ENCODE data around the gene ACTN2.

Gene ACTN2

GRCh38 chr1:236767276-236767675 is 81.0 kb downstream of the ACTN2 start:
- no peaks in the 10 kb centered on the region for H3K9me3 ChIP-seq (ENCODE audit: control insufficient read depth in 2 of 2, low read length in 2 of 2)
- H3K4me3 ChIP-seq (ENCODE audit: low read length in 2 of 2): no peak overlapping the region
- peaks cover 0 to 7% of the 10 kb centered on the region in 2 donors for H3K27me3 ChIP-seq (ENCODE audit: control insufficient read depth in 1 of 2, insufficient read depth in 2 of 2, low read length in 2 of 2)
- no peaks in the 10 kb centered on the region for H3K4me1 ChIP-seq (ENCODE audit: control insufficient read depth, insufficient read depth, low read length)
- H3K36me3 ChIP-seq (ENCODE audit: control insufficient read depth in 2 of 2, insufficient read depth in 2 of 2, low read length in 2 of 2): no peaks in the 10 kb centered on the region
- no peak overlapping the region for H3K9ac ChIP-seq (ENCODE audit: low read length in 2 of 2)
- H3K27ac ChIP-seq (ENCODE audit: low read length): no peak overlapping the region

- Histone ChIP-seq H3K9me3 (ENCODE audit: control insufficient read depth in 2 of 2, low read length in 2 of 2) (no peaks in the 10 kb centered on the region), H3K4me1 (ENCODE audit: control insufficient read depth, insufficient read depth, low read length) (no peaks in the 10 kb centered on the region), H3K4me3 (ENCODE audit: low read length in 2 of 2) (no peak overlapping the region)
Measured at GRCh38 chr1:236768601-236769000, 82.3 kb downstream of the ACTN2 start.

GRCh38 chr1:236773919-236774318 is 87.6 kb downstream of the ACTN2 start:
- Histone ChIP-seq H3K9me3 (ENCODE audit: control insufficient read depth in 2 of 2, low read length in 2 of 2) (no peaks in the 10 kb centered on the region), H3K4me1 (ENCODE audit: control insufficient read depth, insufficient read depth, low read length) (no peaks in the 10 kb centered on the region), H3K4me3 (ENCODE audit: low read length in 2 of 2) (no peak overlapping the region), H3K36me3 (ENCODE audit: control insufficient read depth in 2 of 2, insufficient read depth in 2 of 2, low read length in 2 of 2) (no peaks in the 10 kb centered on the region), H3K27me3 (ENCODE audit: control insufficient read depth in 1 of 2, insufficient read depth in 2 of 2, low read length in 2 of 2) (peaks cover 0 to 7% of the 10 kb centered on the region in 2 donors), H3K9ac (ENCODE audit: low read length in 2 of 2) (no peak overlapping the region), H3K27ac (ENCODE audit: low read length) (no peak overlapping the region)

More at GRCh38 chr1:236768601-236769000, 82.3 kb downstream of the ACTN2 start:
- no peak overlapping the region for H3K27ac ChIP-seq (ENCODE audit: low read length)
- H3K9ac ChIP-seq (ENCODE audit: low read length in 2 of 2): no peak overlapping the region
- no peaks in the 10 kb centered on the region for H3K36me3 ChIP-seq (ENCODE audit: control insufficient read depth in 2 of 2, insufficient read depth in 2 of 2, low read length in 2 of 2)
- peaks cover 0 to 7% of the 10 kb centered on the region in 2 donors for H3K27me3 ChIP-seq (ENCODE audit: control insufficient read depth in 1 of 2, insufficient read depth in 2 of 2, low read length in 2 of 2)

- peaks cover 0 to 7% of the 10 kb centered on the region in 2 donors for H3K27me3 ChIP-seq (ENCODE audit: control insufficient read depth in 1 of 2, insufficient read depth in 2 of 2, low read length in 2 of 2)
- no peaks in the 10 kb centered on the region for H3K4me1 ChIP-seq (ENCODE audit: control insufficient read depth, insufficient read depth, low read length)
- H3K36me3 ChIP-seq (ENCODE audit: control insufficient read depth in 2 of 2, insufficient read depth in 2 of 2, low read length in 2 of 2): no peaks in the 10 kb centered on the region
- H3K9me3 ChIP-seq (ENCODE audit: control insufficient read depth in 2 of 2, low read length in 2 of 2): peaks cover 0 to 4% of the 10 kb centered on the region in 2 donors
- H3K4me3 ChIP-seq (ENCODE audit: low read length in 2 of 2): no peak overlapping the region
- no peak overlapping the region for H3K27ac ChIP-seq (ENCODE audit: low read length)
- no peak overlapping the region for H3K9ac ChIP-seq (ENCODE audit: low read length in 2 of 2)
Measured at GRCh38 chr1:236774926-236775325, 88.6 kb downstream of the ACTN2 start.

- no peak overlapping the region for H3K4me3 ChIP-seq (ENCODE audit: low read length in 2 of 2)
- H3K4me1 ChIP-seq (ENCODE audit: control insufficient read depth, insufficient read depth, low read length): no peaks in the 10 kb centered on the region
- H3K27me3 ChIP-seq (ENCODE audit: control insufficient read depth in 1 of 2, insufficient read depth in 2 of 2, low read length in 2 of 2): no peaks in the 10 kb centered on the region
- H3K36me3 ChIP-seq (ENCODE audit: control insufficient read depth in 2 of 2, insufficient read depth in 2 of 2, low read length in 2 of 2): no peaks in the 10 kb centered on the region
- H3K27ac ChIP-seq (ENCODE audit: low read length): no peak overlapping the region
- H3K9ac ChIP-seq (ENCODE audit: low read length in 2 of 2): no peak overlapping the region
- H3K9me3 ChIP-seq (ENCODE audit: control insufficient read depth in 2 of 2, low read length in 2 of 2): peaks cover 0 to 4% of the 10 kb centered on the region in 2 donors
Measured at GRCh38 chr1:236779312-236779711, 93.0 kb downstream of the ACTN2 start.

GRCh38 chr1:236785477-236785876 is 99.2 kb downstream of the ACTN2 start:
- Histone ChIP-seq H3K9ac (ENCODE audit: low read length in 2 of 2) (no peak overlapping the region), H3K9me3 (ENCODE audit: control insufficient read depth in 2 of 2, low read length in 2 of 2) (no peaks in the 10 kb centered on the region), H3K4me1 (ENCODE audit: control insufficient read depth, insufficient read depth, low read length) (no peaks in the 10 kb centered on the region), H3K27ac (ENCODE audit: low read length) (no peak overlapping the region), H3K36me3 (ENCODE audit: control insufficient read depth in 2 of 2, insufficient read depth in 2 of 2, low read length in 2 of 2) (no peaks in the 10 kb centered on the region), H3K4me3 (ENCODE audit: low read length in 2 of 2) (no peak overlapping the region), H3K27me3 (ENCODE audit: control insufficient read depth in 1 of 2, insufficient read depth in 2 of 2, low read length in 2 of 2) (no peaks in the 10 kb centered on the region)

- no peak overlapping the region for H3K27ac ChIP-seq (ENCODE audit: low read length)
- H3K27me3 ChIP-seq (ENCODE audit: control insufficient read depth in 1 of 2, insufficient read depth in 2 of 2, low read length in 2 of 2): no peaks in the 10 kb centered on the region
- no peak overlapping the region for H3K4me3 ChIP-seq (ENCODE audit: low read length in 2 of 2)
- H3K4me1 ChIP-seq (ENCODE audit: control insufficient read depth, insufficient read depth, low read length): no peaks in the 10 kb centered on the region
- H3K36me3 ChIP-seq (ENCODE audit: control insufficient read depth in 2 of 2, insufficient read depth in 2 of 2, low read length in 2 of 2): no peaks in the 10 kb centered on the region
- H3K9ac ChIP-seq (ENCODE audit: low read length in 2 of 2): no peak overlapping the region
- no peaks in the 10 kb centered on the region for H3K9me3 ChIP-seq (ENCODE audit: control insufficient read depth in 2 of 2, low read length in 2 of 2)
Measured at GRCh38 chr1:236786453-236786852, 100.2 kb downstream of the ACTN2 start.

GRCh38 chr1:236794585-236795034 is 108.3 kb downstream of the ACTN2 start:
- Histone ChIP-seq H3K27me3 (ENCODE audit: control insufficient read depth in 1 of 2, insufficient read depth in 2 of 2, low read length in 2 of 2) (no peaks in the 10 kb centered on the region), H3K9ac (ENCODE audit: low read length in 2 of 2) (peak overlapping the region; percentile 14 to 94), H3K36me3 (ENCODE audit: control insufficient read depth in 2 of 2, insufficient read depth in 2 of 2, low read length in 2 of 2) (no peaks in the 10 kb centered on the region), H3K4me1 (ENCODE audit: control insufficient read depth, insufficient read depth, low read length) (peaks cover 4% of the 10 kb centered on the region), H3K27ac (ENCODE audit: low read length) (peak overlapping the region; percentile 93), H3K4me3 (ENCODE audit: low read length in 2 of 2) (peak overlapping the region; percentile 95 to 97), H3K9me3 (ENCODE audit: control insufficient read depth in 2 of 2, low read length in 2 of 2) (no peaks in the 10 kb centered on the region)

- Histone ChIP-seq H3K9ac (ENCODE audit: low read length in 2 of 2) (peak within 1 kb of the TSS; percentile 94 to 96), H3K36me3 (ENCODE audit: control insufficient read depth in 2 of 2, insufficient read depth in 2 of 2, low read length in 2 of 2) (no peaks in the 10 kb centered on the region), H3K4me1 (ENCODE audit: control insufficient read depth, insufficient read depth, low read length) (peaks cover 4% of the 10 kb centered on the region), H3K27ac (ENCODE audit: low read length) (peak within 1 kb of the TSS; percentile 93), H3K4me3 (ENCODE audit: low read length in 2 of 2) (peak within 1 kb of the TSS; percentile 95 to 97), H3K27me3 (ENCODE audit: control insufficient read depth in 1 of 2, insufficient read depth in 2 of 2, low read length in 2 of 2) (no peaks in the 10 kb centered on the region), H3K9me3 (ENCODE audit: control insufficient read depth in 2 of 2, low read length in 2 of 2) (no peaks in the 10 kb centered on the region)
Measured at GRCh38 chr1:236795035-236795756, 108.9 kb downstream of the ACTN2 start, which contains the start of gene MTR. MTR (plus strand) TSS chr1:236795292; CDS start chr1:236795704, 412 bp downstream.

- H3K9me3 ChIP-seq (ENCODE audit: control insufficient read depth in 2 of 2, low read length in 2 of 2): no peaks in the 10 kb centered on the region
- H3K4me3 ChIP-seq (ENCODE audit: low read length in 2 of 2): peak overlapping the region; percentile 95 to 97
- peak overlapping the region; percentile 93 for H3K27ac ChIP-seq (ENCODE audit: low read length)
- H3K27me3 ChIP-seq (ENCODE audit: control insufficient read depth in 1 of 2, insufficient read depth in 2 of 2, low read length in 2 of 2): no peaks in the 10 kb centered on the region
- no peaks in the 10 kb centered on the region for H3K36me3 ChIP-seq (ENCODE audit: control insufficient read depth in 2 of 2, insufficient read depth in 2 of 2, low read length in 2 of 2)
- peak overlapping the region; percentile 94 to 96 for H3K9ac ChIP-seq (ENCODE audit: low read length in 2 of 2)
- H3K4me1 ChIP-seq (ENCODE audit: control insufficient read depth, insufficient read depth, low read length): peaks cover 4% of the 10 kb centered on the region
Measured at GRCh38 chr1:236795757-236796667, 109.7 kb downstream of the ACTN2 start.

Measured in stomach smooth muscle (tissue), 2 donors.